ENCODE measurements around the gene NOTCH4. TPM values are rescaled to one million over a fixed set of nuclear protein-coding genes. Genes with fewer than 3 reads are reported as not detected.

NOTCH4 gene
- total and polyA plus RNA-seq, 9 of the 15 experiments (the other 6 are each of a cell fraction or from before 2014, with no cell fraction given) = 0.24 to 4.3 (median 1.7) TPM

- no peak for TF ChIP-seq FOXP4 (CRISPR knock-in tag; IDR thresholded peaks at IDR 0.05; ENCODE audit: borderline replicate concordance)
- TF ChIP-seq ZNF263 (CRISPR knock-in tag; IDR thresholded peaks at IDR 0.05; ENCODE audit: borderline replicate concordance) = no peak
- no peak; the same call in 1 of the 2 replicates for TF ChIP-seq ZBTB2 (IDR thresholded peaks at IDR 0.05)
- TF ChIP-seq MBD1 (CRISPR knock-in tag; IDR thresholded peaks at IDR 0.05) = no peak
- no peak for TF ChIP-seq OTX1 (CRISPR knock-in tag; IDR thresholded peaks at IDR 0.05)
- TF ChIP-seq BCLAF1 (IDR thresholded peaks at IDR 0.05; ENCODE audit: borderline replicate concordance in 1 of 2, control insufficient read depth in 1 of 2, low read depth in 2 of 2, low read length in 1 of 2) = no peak
- no peak; the same call in 1 of the 2 replicates for TF ChIP-seq FOSL1 (tag; conservative IDR thresholded peaks at IDR 0.05)
- no peak for TF ChIP-seq GABPB1 (CRISPR knock-in tag; IDR thresholded peaks at IDR 0.05)
- TF ChIP-seq FOXJ2 (tag; IDR thresholded peaks at IDR 0.05) = 0 out of 2 replicates have a peak, but pooled peaks have one; percentile 9
- TF ChIP-seq SIN3B (IDR thresholded peaks at IDR 0.05; ENCODE audit: low read depth) = no peak
- no peak for TF ChIP-seq MEIS2 (IDR thresholded peaks at IDR 0.05; ENCODE audit: partially characterized antibody)
- TF ChIP-seq MCM7 (IDR thresholded peaks at IDR 0.05) = no peak
- TF ChIP-seq TBL1XR1 (IDR thresholded peaks at IDR 0.05; ENCODE audit: low read length in 2 of 2) = no peak; a peak in 1 of 4 replicates
- 0 out of 2 replicates have a peak, but pooled peaks have one; percentile 24 for TF ChIP-seq ATF4 (CRISPR knock-in tag; IDR thresholded peaks at IDR 0.05)
Observed at GRCh38 chr6:32152769-32153563, 70.9 kb downstream of the NOTCH4 start (continued).

All from K562 (cell line).